ENCODE measurements around the gene KLHL5. TPM values are rescaled to one million over a fixed set of nuclear protein-coding genes. Genes with fewer than 3 reads are reported as not detected.

Gene KLHL5
- total and polyA plus RNA-seq, 9 of the 15 experiments (the other 6 are each of a cell fraction or from before 2014, with no cell fraction given), result 8.0 to 30.8 (median 22.1) TPM

- FAIRE-seq, result no peak
- ChIA-PET POLR2A (no interaction called here), CTCF (ENCODE audit: low intra/inter-chr PET ratio) (no interaction called here)
- Histone ChIP-seq H3K36me3 (ENCODE audit: control insufficient read depth, insufficient read depth, low read length) (peaks cover 9% of the 10 kb centered on the region; the same call in 2 of the 3 replicates), H2AFZ (ENCODE audit: low read depth, low read length) (no peak overlapping the region), H3K4me1 (replicated peaks in 1 of 2; ENCODE audit: control insufficient read depth in 2 of 2, insufficient read depth in 2 of 2, low read length in 2 of 2) (no peaks in the 10 kb centered on the region), H3K27me3 (ENCODE audit: control insufficient read depth in 2 of 2, insufficient read depth in 2 of 2, low read length in 2 of 2) (no peaks in the 10 kb centered on the region), H3K79me2 (ENCODE audit: control insufficient read depth, insufficient read depth, low read length) (no peaks in the 10 kb centered on the region), H3K9me1 (ENCODE audit: control insufficient read depth, insufficient read depth, low read length) (no peaks in the 10 kb centered on the region), H3K4me2 (ENCODE audit: insufficient read depth, low read length) (no peak overlapping the region), H3K27ac (ENCODE audit: extremely low read depth, low read depth, low read length) (no peak overlapping the region), H3K9ac (ENCODE audit: insufficient read depth in 1 of 2, low read depth in 2 of 2, low read length in 2 of 2) (no peak overlapping the region), H3K4me3 (no peak overlapping the region), H4K20me1 (replicated peaks; ENCODE audit: control insufficient read depth, insufficient read depth, low read length) (no peaks in the 10 kb centered on the region), H3K9me3 (replicated peaks; ENCODE audit: control insufficient read depth, insufficient read depth, low read depth, low read length) (no peaks in the 10 kb centered on the region)
- no TSS peak for BruUV-seq (replicated peaks)
- in situ Hi-C loops (cut with MboI), result no loop called here
- DNase-seq (ENCODE audit: extremely low read depth in 1 of 4, low spot score in 3 of 4), result no peak
- no peak for ATAC-seq
- 88% methylated on average over 4 of the region's 4 CpGs for WGBS (ENCODE audit: insufficient coverage, low coverage, missing lambda C conversion rate)
- TF ChIP-seq HDGF (IDR thresholded peaks at IDR 0.05), result no peak
- no peak for TF ChIP-seq TAF15 (IDR thresholded peaks at IDR 0.05; ENCODE audit: low read depth, low read length)
- no peak for TF ChIP-seq DEAF1 (CRISPR knock-in tag; IDR thresholded peaks at IDR 0.05)
- TF ChIP-seq ADNP (tag; IDR thresholded peaks at IDR 0.05), result 0 out of 2 replicates have a peak, but pooled peaks have one; percentile 34
- TF ChIP-seq SMARCA5 (IDR thresholded peaks at IDR 0.05), result peak; percentile 84; the same call in 1 of the 2 replicates
- TF ChIP-seq BRD9 (IDR thresholded peaks at IDR 0.05; ENCODE audit: low read depth, partially characterized antibody), result no peak
- no peak for TF ChIP-seq RB1 (IDR thresholded peaks at IDR 0.05; ENCODE audit: low read depth)
- TF ChIP-seq KDM1A (IDR thresholded peaks at IDR 0.05), result 0 out of 4 replicates have a peak, but pooled peaks of 1 of the 2 experiments have one; percentile 27
- TF ChIP-seq HOMEZ (CRISPR knock-in tag; IDR thresholded peaks at IDR 0.05), result no peak
- no peak for TF ChIP-seq TFAM (CRISPR knock-in tag; conservative IDR thresholded peaks at IDR 0.05)
- TF ChIP-seq GTF2E2 (tag; IDR thresholded peaks at IDR 0.05), result no peak
- TF ChIP-seq CTBP1 (IDR thresholded peaks at IDR 0.05; ENCODE audit: borderline replicate concordance), result no peak
- TF ChIP-seq RBM25 (IDR thresholded peaks at IDR 0.05; ENCODE audit: low read depth, low read length, severe bottlenecking), result peak; percentile 79
- 0 out of 4 replicates have a peak, but pooled peaks of 1 of the 2 experiments have one; percentile 23 for TF ChIP-seq RCOR1 (IDR thresholded peaks at IDR 0.05; ENCODE audit: borderline replicate concordance in 1 of 2, low read depth in 2 of 2, low read length in 2 of 2)
- peak; percentile 77 for TF ChIP-seq BCOR (IDR thresholded peaks at IDR 0.05)
- intact Hi-C loops (cut with micrococcal nuclease), result no loop called here
These were observed 44.0 kb downstream of the KLHL5 start for GRCh38 chr4:39106011-39106410.
